Memory B cell (primary cell): ENCODE results near the gene FBXO46.

Experiments used
- ATAC-seq: fragments of 150-1000 bp; cut with Tn5 transposase; 2 replicates; pipeline ENCODE4 v1.10.0; 2021; ENCODE audit warnings: low read depth, mild to moderate bottlenecking, moderate library complexity
- DNase-seq, 2 donors: peaks; one replicate each; pipeline ENCODE4 v3.0.0; 2022; ENCODE audit warnings: low spot score in 2 of 2
- H3K27ac Mint-ChIP-seq: one replicate; pipeline ENCODE4 v1.8.0; 2022; ENCODE audit warnings: mild to moderate bottlenecking, moderate library complexity, mixed read lengths
- H3K27me3 Mint-ChIP-seq: one replicate; pipeline ENCODE4 v1.8.0; 2022; ENCODE audit warnings: mixed read lengths
- H3K36me3 Mint-ChIP-seq: one replicate; pipeline ENCODE4 v1.8.0; 2022; ENCODE audit warnings: mild to moderate bottlenecking, mixed read lengths
- H3K4me1 Mint-ChIP-seq: one replicate; pipeline ENCODE4 v1.8.0; 2022; ENCODE audit warnings: mixed read lengths
- H3K4me3 Mint-ChIP-seq: one replicate; pipeline ENCODE4 v1.8.0; 2022; ENCODE audit warnings: mild to moderate bottlenecking, moderate library complexity, mixed read lengths
- H3K9me3 Mint-ChIP-seq: one replicate; pipeline ENCODE4 v1.8.0; 2022; ENCODE audit warnings: mixed read lengths

Gene FBXO46

DNA sequence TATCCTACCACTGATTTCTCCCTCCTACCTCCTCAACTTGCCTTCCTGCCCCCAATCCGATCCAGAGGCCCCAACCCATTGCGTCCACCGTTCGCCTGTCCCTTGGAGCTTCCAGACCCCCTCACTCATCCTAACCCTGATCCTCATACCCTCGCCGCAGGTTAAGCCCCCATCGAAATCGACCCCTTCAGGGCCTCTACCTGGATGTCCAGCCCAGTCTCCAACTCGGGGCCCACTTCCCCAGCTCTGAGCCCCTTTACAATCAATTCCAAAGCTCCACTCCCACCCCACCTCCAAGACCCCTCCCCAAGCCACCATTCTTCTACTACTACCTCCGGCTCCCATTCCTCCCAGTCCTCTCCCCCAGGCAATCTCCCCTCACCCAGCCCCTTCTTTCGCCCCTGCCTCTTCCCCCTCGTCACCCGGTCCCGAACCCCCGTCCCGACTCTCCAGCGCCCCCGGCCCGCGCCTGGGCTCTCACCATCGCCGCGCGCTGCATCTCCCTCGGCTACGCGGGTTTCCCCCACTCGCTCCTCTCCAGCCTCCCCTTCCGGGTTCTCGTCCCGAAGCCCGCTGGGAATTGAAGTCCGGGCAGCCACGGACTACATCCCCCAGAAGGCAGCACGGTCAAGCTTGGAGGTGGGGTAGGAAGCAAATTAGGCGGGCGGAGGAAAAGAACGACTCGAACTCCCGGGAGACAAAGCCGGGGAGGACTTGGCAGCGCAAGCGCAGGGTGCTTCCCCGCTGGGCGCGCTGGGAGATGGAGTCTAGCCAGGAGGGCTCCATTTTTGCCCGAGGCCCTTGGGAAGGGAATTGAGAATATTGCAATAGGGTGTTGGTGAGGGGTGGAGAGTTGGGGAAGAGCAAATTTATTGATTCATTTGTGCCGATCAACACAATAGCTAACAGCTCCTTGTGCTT, at the start of gene FBXO46:
TSS of gene FBXO46 (minus strand) at position 529 of the 921 bp plus-strand sequence. CDS start 17,401 bp downstream, outside the sequence.
- Mint-ChIP-seq H3K4me1 (peaks cover 20% of the 10 kb centered on the region), H3K36me3 (peaks cover 1% of the 10 kb centered on the region), H3K9me3 (no peaks in the 10 kb centered on the region)

GRCh38 chr19:45780146-45780447, 49.4 kb upstream of the FBXO46 start:
- ATAC-seq: no peak
- no peaks in the 10 kb centered on the region for H3K9me3 Mint-ChIP-seq
- H3K4me3 Mint-ChIP-seq: no peak overlapping the region
- H3K27me3 Mint-ChIP-seq: peaks cover 14% of the 10 kb centered on the region
- peaks cover 13% of the 10 kb centered on the region for H3K36me3 Mint-ChIP-seq
- H3K4me1 Mint-ChIP-seq: peaks cover 21% of the 10 kb centered on the region
- no peak overlapping the region for H3K27ac Mint-ChIP-seq
- no peak for DNase-seq

More for the DNA sequence above, at the start of gene FBXO46:
- H3K4me3 Mint-ChIP-seq: peak within 1 kb of the TSS; percentile 91
- DNase-seq: peak; percentile 89 to 90
- H3K27me3 Mint-ChIP-seq: no peaks in the 10 kb centered on the region
- peak; percentile 96 for ATAC-seq
- H3K27ac Mint-ChIP-seq: peak within 1 kb of the TSS; percentile 93

GRCh38 chr19:45779231-45780145, 48.8 kb upstream of the FBXO46 start:
- Mint-ChIP-seq H3K4me3 (peak overlapping the region; percentile 72), H3K9me3 (no peaks in the 10 kb centered on the region), H3K27me3 (peaks cover 14% of the 10 kb centered on the region), H3K36me3 (peaks cover 13% of the 10 kb centered on the region), H3K27ac (peak overlapping the region; percentile 10), H3K4me1 (peaks cover 21% of the 10 kb centered on the region)
- DNase-seq (peak; percentile 87 to 90), ATAC-seq (peak; percentile 97)

- Mint-ChIP-seq H3K4me1 (peaks cover 21% of the 10 kb centered on the region), H3K9me3 (no peaks in the 10 kb centered on the region), H3K27ac (no peak overlapping the region), H3K27me3 (peaks cover 14% of the 10 kb centered on the region), H3K36me3 (peaks cover 13% of the 10 kb centered on the region), H3K4me3 (no peak overlapping the region)
- DNase-seq (no peak), ATAC-seq (no peak)
Measured at GRCh38 chr19:45778010-45778661, 47.4 kb upstream of the FBXO46 start.

- DNase-seq (no peak), ATAC-seq (no peak)
- Mint-ChIP-seq H3K36me3 (peaks cover 13% of the 10 kb centered on the region), H3K27me3 (peaks cover 14% of the 10 kb centered on the region), H3K4me1 (peaks cover 22% of the 10 kb centered on the region), H3K4me3 (no peak overlapping the region), H3K27ac (no peak overlapping the region), H3K9me3 (no peaks in the 10 kb centered on the region)
Measured at GRCh38 chr19:45777395-45777961, 46.8 kb upstream of the FBXO46 start.

DNA sequence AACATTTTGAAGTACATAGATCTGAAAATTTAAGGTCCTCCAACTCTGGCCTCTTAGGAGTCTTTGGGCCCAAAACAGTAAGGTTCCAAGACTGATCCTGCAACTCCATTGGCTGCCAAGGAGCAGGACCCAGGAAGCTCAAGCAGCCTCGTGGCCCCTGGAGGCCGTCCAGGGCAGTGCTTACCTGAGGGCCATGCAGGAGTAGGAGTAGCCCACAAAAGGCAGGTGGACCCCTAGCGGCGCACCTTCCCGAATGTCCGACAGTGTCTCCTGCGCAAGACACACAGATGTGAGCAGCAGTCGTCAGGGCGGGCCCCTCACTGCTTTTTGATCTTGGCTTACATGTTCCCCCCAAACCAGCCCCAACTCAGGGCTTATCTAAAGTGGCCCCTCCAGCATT, 44.1 kb upstream of the FBXO46 start:
- Mint-ChIP-seq H3K36me3 (peaks cover 13% of the 10 kb centered on the region), H3K4me3 (no peak overlapping the region), H3K4me1 (peaks cover 21% of the 10 kb centered on the region), H3K27me3 (peaks cover 6% of the 10 kb centered on the region), H3K9me3 (no peaks in the 10 kb centered on the region), H3K27ac (no peak overlapping the region)
- ATAC-seq: no peak
- no peak for DNase-seq

DNA sequence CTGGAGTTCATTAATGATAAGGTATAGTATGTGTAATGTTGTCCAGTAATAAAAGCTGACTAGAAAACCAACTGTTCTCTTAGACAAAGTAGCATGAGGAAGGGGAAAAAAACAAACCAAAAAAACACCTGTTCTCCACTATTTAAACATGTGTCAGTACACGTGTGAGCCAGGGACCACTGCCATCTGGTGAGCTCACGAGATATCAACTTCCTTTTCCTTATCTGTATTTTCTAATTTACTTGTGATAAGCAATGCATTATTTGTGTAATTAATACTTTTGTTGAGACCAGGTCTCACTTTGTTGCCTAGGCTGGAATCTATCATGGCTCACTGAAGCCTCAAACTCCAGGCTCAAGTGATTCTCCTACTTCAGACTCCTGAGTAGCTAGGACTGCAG, 42.7 kb upstream of the FBXO46 start:
- no peak overlapping the region for H3K27ac Mint-ChIP-seq

GRCh38 chr19:45772912-45773311, 42.2 kb upstream of the FBXO46 start:
- H3K36me3 Mint-ChIP-seq: peaks cover 6% of the 10 kb centered on the region
- DNase-seq (no peak), ATAC-seq (no peak)
- H3K27me3 Mint-ChIP-seq: no peaks in the 10 kb centered on the region
- no peak overlapping the region for H3K27ac Mint-ChIP-seq
- H3K4me3 Mint-ChIP-seq: no peak overlapping the region
- H3K4me1 Mint-ChIP-seq: peaks cover 16% of the 10 kb centered on the region
- no peaks in the 10 kb centered on the region for H3K9me3 Mint-ChIP-seq

More for the DNA sequence above, 42.7 kb upstream of the FBXO46 start:
- H3K4me1 Mint-ChIP-seq: peaks cover 16% of the 10 kb centered on the region
- no peak overlapping the region for H3K4me3 Mint-ChIP-seq
- ATAC-seq (no peak), DNase-seq (no peak)
- H3K27me3 Mint-ChIP-seq: no peaks in the 10 kb centered on the region
- H3K36me3 Mint-ChIP-seq: peaks cover 7% of the 10 kb centered on the region
- no peaks in the 10 kb centered on the region for H3K9me3 Mint-ChIP-seq

- H3K27ac Mint-ChIP-seq: peak overlapping the region; percentile 23
- H3K9me3 Mint-ChIP-seq: no peaks in the 10 kb centered on the region
- peaks cover 2% of the 10 kb centered on the region for H3K27me3 Mint-ChIP-seq
- peak overlapping the region; percentile 24 for H3K4me3 Mint-ChIP-seq
- DNase-seq (no peak), ATAC-seq (no peak)
- peaks cover 18% of the 10 kb centered on the region for H3K4me1 Mint-ChIP-seq
- H3K36me3 Mint-ChIP-seq: peaks cover 5% of the 10 kb centered on the region
Measured at GRCh38 chr19:45772130-45772840, 41.6 kb upstream of the FBXO46 start.

- DNase-seq: no peak
- Mint-ChIP-seq H3K36me3 (no peaks in the 10 kb centered on the region), H3K9me3 (no peaks in the 10 kb centered on the region), H3K4me3 (peak overlapping the region; percentile 93), H3K27me3 (peaks cover 3% of the 10 kb centered on the region), H3K4me1 (peaks cover 19% of the 10 kb centered on the region), H3K27ac (peak overlapping the region; percentile 85)
- no peak for ATAC-seq
Measured at GRCh38 chr19:45771311-45771933, 40.7 kb upstream of the FBXO46 start.

DNA sequence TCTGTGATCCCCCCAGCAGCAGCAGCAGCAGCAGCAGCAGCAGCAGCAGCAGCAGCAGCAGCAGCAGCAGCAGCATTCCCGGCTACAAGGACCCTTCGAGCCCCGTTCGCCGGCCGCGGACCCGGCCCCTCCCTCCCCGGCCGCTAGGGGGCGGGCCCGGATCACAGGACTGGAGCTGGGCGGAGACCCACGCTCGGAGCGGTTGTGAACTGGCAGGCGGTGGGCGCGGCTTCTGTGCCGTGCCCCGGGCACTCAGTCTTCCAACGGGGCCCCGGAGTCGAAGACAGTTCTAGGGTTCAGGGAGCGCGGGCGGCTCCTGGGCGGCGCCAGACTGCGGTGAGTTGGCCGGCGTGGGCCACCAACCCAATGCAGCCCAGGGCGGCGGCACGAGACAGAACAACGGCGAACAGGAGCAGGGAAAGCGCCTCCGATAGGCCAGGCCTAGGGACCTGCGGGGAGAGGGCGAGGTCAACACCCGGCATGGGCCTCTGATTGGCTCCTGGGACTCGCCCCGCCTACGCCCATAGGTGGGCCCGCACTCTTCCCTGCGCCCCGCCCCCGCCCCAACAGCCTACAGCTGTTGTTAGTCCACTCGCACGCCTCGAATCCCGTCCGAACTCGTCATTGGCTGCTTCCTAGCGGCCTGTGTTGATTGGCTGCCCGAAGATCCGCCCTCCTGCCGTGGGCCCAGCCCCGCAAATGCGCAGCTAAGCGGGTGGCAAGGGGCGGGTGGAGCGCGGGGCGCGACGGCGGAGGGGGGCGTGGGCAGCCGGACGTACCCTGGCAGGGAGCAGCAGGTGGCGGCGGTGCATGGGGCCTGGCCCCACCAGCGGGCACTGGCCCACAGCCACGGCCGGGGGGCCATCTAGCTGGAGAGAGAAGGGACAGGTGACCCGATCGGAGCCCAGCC, 39.8 kb upstream of the FBXO46 start:
- H3K27ac Mint-ChIP-seq: peak overlapping the region; percentile 85

DNA sequence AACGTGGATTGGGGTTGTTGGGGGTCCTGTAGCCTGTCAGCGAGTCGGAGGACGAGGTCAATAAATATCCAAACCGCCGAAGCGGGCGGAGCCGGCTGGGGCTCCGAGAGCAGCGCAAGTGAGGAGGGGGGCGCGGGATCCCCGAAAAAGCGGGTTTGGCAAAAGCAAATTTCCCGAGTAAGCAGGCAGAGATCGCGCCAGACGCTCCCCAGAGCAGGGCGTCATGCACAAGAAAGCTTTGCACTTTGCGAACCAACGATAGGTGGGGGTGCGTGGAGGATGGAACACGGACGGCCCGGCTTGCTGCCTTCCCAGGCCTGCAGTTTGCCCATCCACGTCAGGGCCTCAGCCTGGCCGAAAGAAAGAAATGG, 39.1 kb upstream of the FBXO46 start:
- Mint-ChIP-seq H3K4me3 (peak overlapping the region; percentile 93), H3K4me1 (peaks cover 19% of the 10 kb centered on the region), H3K27ac (peak overlapping the region; percentile 85), H3K9me3 (no peaks in the 10 kb centered on the region), H3K36me3 (no peaks in the 10 kb centered on the region), H3K27me3 (peaks cover 10% of the 10 kb centered on the region)
- DNase-seq (peak in 1 of 2 donors; percentile 74), ATAC-seq (peak; percentile 38)

More for the DNA sequence above, 39.8 kb upstream of the FBXO46 start:
- H3K27me3 Mint-ChIP-seq: peaks cover 8% of the 10 kb centered on the region
- DNase-seq (peak; percentile 93), ATAC-seq (peak; percentile 68)
- no peaks in the 10 kb centered on the region for H3K9me3 Mint-ChIP-seq
- H3K4me1 Mint-ChIP-seq: peaks cover 19% of the 10 kb centered on the region
- H3K4me3 Mint-ChIP-seq: peak overlapping the region; percentile 93
- no peaks in the 10 kb centered on the region for H3K36me3 Mint-ChIP-seq
